B cell (primary cell): ENCODE results near the gene RALB. TPM values are rescaled to one million over a fixed set of nuclear protein-coding genes. Genes with fewer than 3 reads are reported as not detected.

Experiments used
- ATAC-seq: fragments of 200-7000 bp; cut with Tn5 transposase; one replicate; pipeline ENCODE4 v1.10.0; 2021; ENCODE audit warnings: low read depth, mild to moderate bottlenecking, moderate number of reproducible peaks, moderate library complexity
- CTCF ChIA-PET: fragments of 350-600 bp; sonication (Branson Sonifier 250); formaldehyde crosslinking; loops from one replicate; lab custom pipeline; 2021; ENCODE audit warnings: antibody characterized with exemption, inconsistent platforms; lab: Charles Lee
- POLR2A ChIA-PET: fragments of 350-600 bp; sonication (Branson Sonifier 250); formaldehyde crosslinking; loops from one replicate; lab custom pipeline; 2021; ENCODE audit warnings: antibody characterized with exemption; lab: Charles Lee
- DNase-seq: peaks from one replicate; pipeline ENCODE4 v3.0.0; 2013
- H2AFZ ChIP-seq: 2 replicates; pipeline ENCODE4 v1.6.1; 2012; ENCODE audit warnings: mild to moderate bottlenecking, low read depth, low read length; ENCODE audit not compliant: insufficient read depth, poor library complexity, severe bottlenecking
- H3K27ac ChIP-seq, 2 donors: 1 replicate in 1 of 2; 2 replicates in 1 of 2; pipeline ENCODE4 v1.5.1; 2012 to 2013; ENCODE audit warnings: low read length in 2 of 2, mild to moderate bottlenecking in 2 of 2, moderate library complexity in 1 of 2
- H3K27me3 ChIP-seq, 4 experiments: fragments of 200-600 bp in 1 of 4; sonication (generic) in 1 of 4; replicated peaks in 1 of 4; 1 replicate in 2 of 4; 2 replicates in 2 of 4; pipeline versions ENCODE4 v1.6.1 to v1.7.0; 2013 to 2016; ENCODE audit warnings: low read length in 3 of 4, mild to moderate bottlenecking in 2 of 4, mixed read lengths in 1 of 4, moderate library complexity in 1 of 4; ENCODE audit not compliant: insufficient read depth in 4 of 4, control insufficient read depth in 3 of 4; ENCODE audit errors: control extremely low read depth in 1 of 4
- H3K36me3 ChIP-seq, 2 experiments: replicated peaks in 1 of 2; 1 replicate in 1 of 2; 2 replicates in 1 of 2; pipeline versions ENCODE4 v1.6.1 to v1.7.1; 2013; ENCODE audit warnings: low read length in 1 of 2; ENCODE audit not compliant: insufficient read depth in 2 of 2, control insufficient read depth in 1 of 2; ENCODE audit errors: control extremely low read depth in 1 of 2, extremely low read depth in 1 of 2
- H3K4me1 ChIP-seq, 2 donors: fragments of 200-600 bp in 1 of 2; sonication (generic) in 1 of 2; 1 replicate in 1 of 2; 2 replicates in 1 of 2; pipeline versions ENCODE4 v1.5.1 to v1.6.1; 2013 to 2017; ENCODE audit warnings: low read length in 2 of 2; ENCODE audit not compliant: control insufficient read depth in 2 of 2, insufficient read depth in 2 of 2
- H3K4me2 ChIP-seq: replicated peaks from 2 replicates; pipeline ENCODE3; 2012; ENCODE audit warnings: mild to moderate bottlenecking, low read depth, low read length; ENCODE audit not compliant: poor library complexity, severe bottlenecking
- H3K4me3 ChIP-seq, 5 experiments: fragments of 200-600 bp in 1 of 5; sonication (generic) in 1 of 5; 1 replicate in 3 of 5; 2 replicates in 2 of 5; pipeline versions ENCODE4 v1.5.1 to v1.7.0; 2011 to 2016; ENCODE audit warnings: low read length in 4 of 5, mild to moderate bottlenecking in 4 of 5, low read depth in 2 of 5, control low read depth in 1 of 5, moderate library complexity in 1 of 5; ENCODE audit not compliant: insufficient read depth in 1 of 5; ENCODE audit errors: control extremely low read depth in 1 of 5, extremely low read depth in 1 of 5
- H3K79me2 ChIP-seq: fragments of 200-600 bp; sonication (generic); one replicate; pipeline ENCODE4 v1.6.0; 2016; ENCODE audit warnings: low read length; ENCODE audit not compliant: control insufficient read depth, insufficient read depth
- H3K9ac ChIP-seq: fragments of 200-600 bp; sonication (generic); 2 replicates; pipeline ENCODE4 v1.6.1; 2017; ENCODE audit warnings: mild to moderate bottlenecking, low read length, moderate library complexity
- H3K9me3 ChIP-seq, 3 donors: one replicate each; pipeline versions ENCODE4 v1.6.1 to v1.7.1; 2013; ENCODE audit warnings: low read length in 2 of 3; ENCODE audit not compliant: control insufficient read depth in 2 of 3, insufficient read depth in 1 of 3; ENCODE audit errors: control extremely low read depth in 1 of 3
- H4K20me1 ChIP-seq: 2 replicates; pipeline ENCODE4 v1.6.0; 2012; ENCODE audit warnings: mild to moderate bottlenecking, low read length; ENCODE audit not compliant: insufficient read depth, control insufficient read depth, poor library complexity, severe bottlenecking
- H3K27ac Mint-ChIP-seq: one replicate; pipeline ENCODE4 v1.8.0; 2021; ENCODE audit warnings: mixed read lengths
- H3K27me3 Mint-ChIP-seq: one replicate; pipeline ENCODE4 v1.8.0; 2021; ENCODE audit warnings: mixed read lengths
- H3K4me1 Mint-ChIP-seq: one replicate; pipeline ENCODE4 v1.8.0; 2021; ENCODE audit warnings: mixed read lengths
- H3K4me3 Mint-ChIP-seq: one replicate; pipeline ENCODE4 v1.8.0; 2021; ENCODE audit warnings: mixed read lengths
- H3K9me3 Mint-ChIP-seq: one replicate; pipeline ENCODE4 v1.8.0; 2022; ENCODE audit warnings: mixed read lengths; ENCODE audit not compliant: insufficient read depth
- EZH2 ChIP-seq: IDR thresholded peaks from 2 replicates; pipeline ENCODE4 v1.6.1; 2012; ENCODE audit warnings: borderline replicate concordance, low read depth, mild to moderate bottlenecking, moderate library complexity, low read length; ENCODE audit not compliant: insufficient read depth, poor library complexity, severe bottlenecking
- WGBS: methylation state at CpG from one replicate; pipeline ENCODE4 v1.1.5; 2013; ENCODE audit warnings: missing lambda C conversion rate; ENCODE audit not compliant: insufficient coverage; 5-methylcytosine and 5-hydroxymethylcytosine counted together
- intact Hi-C: fragments of 100-400 bp; cut with micrococcal nuclease; formaldehyde crosslinking; loops from one replicate; pipeline ENCODE4 v1.10.0; 2022
- polyA plus RNA-seq: library from polyadenylated mRNA; depleted of rRNA; stranded (reverse); fragments of >200 nt; gene quantifications from 2 replicates; pipeline ENCODE4 v1.2.3, GENCODE V29; 2012
- total RNA-seq, 2 donors: library from RNA; stranded (reverse); fragments of 120-200 nt in 1 of 2; gene quantifications; 1 replicate in 1 of 2; 2 replicates in 1 of 2; pipeline versions ENCODE4 v1.2.3 to v1.2.4, GENCODE V29; 2013 to 2022
- TF ChIP-seq, protein P1 (sequence below): fragments of 200-600 bp; IDR thresholded peaks from one replicate; pipeline ENCODE4 v1.8.0; 2022; ENCODE audit warnings: antibody characterized with exemption, mild to moderate bottlenecking

The RALB gene
- total and polyA plus RNA-seq, 2 donors (not counting 1 experiment from before 2014, with no cell fraction given): 19.3 to 35.9 TPM

DNA sequence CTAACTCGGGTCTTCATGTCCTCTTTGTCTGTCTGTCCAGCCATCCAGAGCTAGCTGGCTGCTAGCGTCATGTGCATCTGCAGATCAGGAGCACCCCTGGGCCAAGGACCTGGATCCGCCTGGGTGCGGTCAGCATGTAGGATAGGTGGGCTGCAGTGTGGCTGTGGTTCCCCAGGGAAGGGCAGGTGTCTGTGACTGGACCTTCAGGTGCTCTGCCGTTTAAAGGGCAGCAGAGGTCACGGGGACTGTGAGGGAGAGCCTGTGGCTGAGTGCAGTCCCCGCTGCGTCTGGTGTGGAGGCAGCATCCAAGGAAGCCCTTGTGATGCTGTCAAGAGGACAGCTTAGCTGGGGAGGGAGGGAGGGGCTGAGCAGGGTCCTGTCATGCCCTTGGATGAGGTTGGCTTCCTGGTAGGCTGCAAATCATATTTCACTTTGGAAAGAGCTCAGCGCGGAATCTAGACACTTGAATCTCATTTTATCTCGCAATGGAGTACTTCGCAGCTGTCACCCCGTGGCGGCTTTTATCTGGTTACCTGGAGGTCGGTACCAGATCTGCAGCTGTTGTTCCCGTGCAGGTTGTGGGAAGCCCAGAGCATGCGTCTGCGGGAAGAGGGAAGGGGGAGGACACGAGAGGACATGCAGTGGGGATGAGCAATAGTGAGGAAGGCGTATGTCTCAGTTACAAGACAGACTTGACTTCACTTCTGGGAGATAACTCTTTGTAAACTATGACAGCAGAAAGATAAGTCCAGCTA is 5.9 kb upstream of the RALB start:
- WGBS: 94% methylated on average over 18 of the region's 20 CpGs
- H3K79me2 ChIP-seq: peaks cover 5% of the 10 kb centered on the region
- POLR2A ChIA-PET: no interaction called here
- TF ChIP-seq EZH2: no peak
- TF ChIP-seq, protein P1, sequence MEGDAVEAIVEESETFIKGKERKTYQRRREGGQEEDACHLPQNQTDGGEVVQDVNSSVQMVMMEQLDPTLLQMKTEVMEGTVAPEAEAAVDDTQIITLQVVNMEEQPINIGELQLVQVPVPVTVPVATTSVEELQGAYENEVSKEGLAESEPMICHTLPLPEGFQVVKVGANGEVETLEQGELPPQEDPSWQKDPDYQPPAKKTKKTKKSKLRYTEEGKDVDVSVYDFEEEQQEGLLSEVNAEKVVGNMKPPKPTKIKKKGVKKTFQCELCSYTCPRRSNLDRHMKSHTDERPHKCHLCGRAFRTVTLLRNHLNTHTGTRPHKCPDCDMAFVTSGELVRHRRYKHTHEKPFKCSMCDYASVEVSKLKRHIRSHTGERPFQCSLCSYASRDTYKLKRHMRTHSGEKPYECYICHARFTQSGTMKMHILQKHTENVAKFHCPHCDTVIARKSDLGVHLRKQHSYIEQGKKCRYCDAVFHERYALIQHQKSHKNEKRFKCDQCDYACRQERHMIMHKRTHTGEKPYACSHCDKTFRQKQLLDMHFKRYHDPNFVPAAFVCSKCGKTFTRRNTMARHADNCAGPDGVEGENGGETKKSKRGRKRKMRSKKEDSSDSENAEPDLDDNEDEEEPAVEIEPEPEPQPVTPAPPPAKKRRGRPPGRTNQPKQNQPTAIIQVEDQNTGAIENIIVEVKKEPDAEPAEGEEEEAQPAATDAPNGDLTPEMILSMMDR: no peak
- Mint-ChIP-seq H3K9me3 (peaks cover 3% of the 10 kb centered on the region), H3K4me1 (peaks cover 13% of the 10 kb centered on the region), H3K27ac (no peak overlapping the region), H3K4me3 (no peak overlapping the region), H3K27me3 (peaks cover 14% of the 10 kb centered on the region)
- DNase-seq (no peak), ATAC-seq (no peak)
- no peak overlapping the region for H2AFZ ChIP-seq
- H3K27me3 ChIP-seq: peaks cover 0 to 9% (median 2%) of the 10 kb centered on the region in 4 experiments
- H3K9me3 ChIP-seq: peaks cover 0 to 12% (median 0%) of the 10 kb centered on the region in 3 donors
- no peaks in the 10 kb centered on the region for H4K20me1 ChIP-seq
- H3K4me3 ChIP-seq: no peak overlapping the region
- H3K36me3 ChIP-seq: no peaks in the 10 kb centered on the region
- intact Hi-C loops: no loop called here
- H3K9ac ChIP-seq: no peak overlapping the region
- CTCF ChIA-PET: interaction anchor here (3.6 kb wide), 1 partner anchor 67 kb away, joined by 15 read pairs; no protein-coding TSS in a partner anchor
- no peak overlapping the region for H3K27ac ChIP-seq
- peaks cover 17 to 18% of the 10 kb centered on the region in 2 donors for H3K4me1 ChIP-seq
- H3K4me2 ChIP-seq: no peak overlapping the region

DNA sequence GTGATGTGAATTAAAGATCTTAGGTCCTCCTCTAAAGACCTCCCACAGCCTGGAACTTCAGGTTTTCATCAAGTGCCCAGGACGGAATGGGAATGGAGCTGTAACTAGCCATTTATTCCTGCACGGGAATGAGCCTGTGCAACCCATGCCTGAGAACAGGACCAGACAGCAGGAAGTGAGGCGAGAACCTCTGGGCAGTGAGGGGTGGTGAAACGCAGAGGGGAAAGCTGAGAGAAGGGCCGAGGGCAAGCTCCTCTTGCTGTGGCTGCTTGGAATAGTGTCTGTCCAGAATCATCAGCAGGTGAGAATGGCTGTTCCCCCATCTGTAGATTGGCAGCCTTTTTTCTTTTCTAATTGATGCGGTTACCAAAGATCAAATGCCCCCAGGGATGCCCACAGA is 4.8 kb upstream of the RALB start:
- H3K4me2 ChIP-seq: no peak overlapping the region
- peaks cover 14% of the 10 kb centered on the region for H3K27me3 Mint-ChIP-seq
- no peaks in the 10 kb centered on the region for H4K20me1 ChIP-seq
- no peak for ATAC-seq
- intact Hi-C loops: no loop called here
- H3K4me1 Mint-ChIP-seq: peaks cover 22% of the 10 kb centered on the region
- H3K36me3 ChIP-seq: no peaks in the 10 kb centered on the region
- TF ChIP-seq, protein P1: no peak
- TF ChIP-seq EZH2: no peak
- no peak overlapping the region for H3K4me3 ChIP-seq
- DNase-seq: no peak
- no peak overlapping the region for H3K4me3 Mint-ChIP-seq
- H2AFZ ChIP-seq: peak overlapping the region; percentile 25
- no peak overlapping the region for H3K9ac ChIP-seq
- no peak overlapping the region for H3K27ac Mint-ChIP-seq
- H3K27me3 ChIP-seq: peaks cover 0 to 9% (median 2%) of the 10 kb centered on the region in 4 experiments
- WGBS: 30% methylated on average over 6 of the region's 6 CpGs
- peaks cover 3% of the 10 kb centered on the region for H3K9me3 Mint-ChIP-seq
- H3K4me1 ChIP-seq: peaks cover 21% of the 10 kb centered on the region in 2 donors
- ChIA-PET CTCF (interaction anchor here (0.6 to 3.6 kb wide), 2 partner anchors 66 to 224 kb away, joined by 3 to 15 read pairs; no protein-coding TSS in a partner anchor), POLR2A (interaction anchor here (1.1 kb wide), 1 partner anchor 488 kb away, joined by 3 read pairs; the partner anchor contains the start of gene PTPN4)
- peaks cover 0 to 14% (median 0%) of the 10 kb centered on the region in 3 donors for H3K9me3 ChIP-seq
- peaks cover 12% of the 10 kb centered on the region for H3K79me2 ChIP-seq
- no peak overlapping the region for H3K27ac ChIP-seq
